Activated B cell treated with CpG ODN at 0.5 μM for 24 hours (primary cell): ENCODE measurements around the gene PRR19. TPM values are rescaled to one million over a fixed set of nuclear protein-coding genes. Genes with fewer than 3 reads are reported as not detected.
A peak's percentile ranks its signal among the peaks of the same experiment; 100 is the strongest.

Experiments used
- ATAC-seq: fragments of 200-7000 bp; cut with Tn5 transposase; one replicate; pipeline ENCODE4 v1.10.0; 2021; ENCODE audit warnings: low read depth, mild to moderate bottlenecking, moderate library complexity
- CTCF ChIA-PET: fragments of 350-600 bp; sonication (Branson Sonifier 250); formaldehyde crosslinking; loops from one replicate; lab custom pipeline; 2021; ENCODE audit warnings: antibody characterized with exemption; lab: Charles Lee
- POLR2A ChIA-PET: fragments of 350-600 bp; sonication (Branson Sonifier 250); formaldehyde crosslinking; loops from one replicate; lab custom pipeline; 2021; ENCODE audit warnings: antibody characterized with exemption; lab: Charles Lee
- DNase-seq: peaks from one replicate; pipeline ENCODE4 v3.0.0; 2022
- H3K27ac Mint-ChIP-seq: one replicate; pipeline ENCODE4 v1.8.0; 2020; ENCODE audit warnings: mixed read lengths
- H3K27me3 Mint-ChIP-seq: one replicate; pipeline ENCODE4 v1.8.0; 2021; ENCODE audit warnings: mixed read lengths
- H3K36me3 Mint-ChIP-seq: one replicate; pipeline ENCODE4 v1.8.0; 2021; ENCODE audit warnings: low read depth, mixed read lengths
- H3K4me1 Mint-ChIP-seq: one replicate; pipeline ENCODE4 v1.8.0; 2021; ENCODE audit warnings: mixed read lengths
- H3K4me3 Mint-ChIP-seq: one replicate; pipeline ENCODE4 v1.8.0; 2020; ENCODE audit warnings: mild to moderate bottlenecking, mixed read lengths
- H3K9me3 Mint-ChIP-seq: one replicate; pipeline ENCODE4 v1.8.0; 2020; ENCODE audit warnings: mixed read lengths
- CTCF ChIP-seq: fragments of 200-600 bp; IDR thresholded peaks from one replicate; pipeline ENCODE4 v1.8.0; 2022; ENCODE audit warnings: antibody characterized with exemption, mild to moderate bottlenecking
- intact Hi-C: fragments of 100-400 bp; cut with micrococcal nuclease; formaldehyde crosslinking; loops from one replicate; pipeline ENCODE4 v1.15.1; 2024
- total RNA-seq: library from RNA; stranded (reverse); gene quantifications from 2 replicates; pipeline ENCODE4 v1.2.3, GENCODE V29; 2022

The PRR19 gene
- total RNA-seq, 1 donor from 2014 or later, result 0.33 TPM

- H3K9me3 Mint-ChIP-seq, result no peaks in the 10 kb centered on the region
- H3K27me3 Mint-ChIP-seq, result no peaks in the 10 kb centered on the region
- peaks cover 8% of the 10 kb centered on the region for H3K36me3 Mint-ChIP-seq
- intact Hi-C loops, result loop anchor here (1.0 kb wide), 6 partner anchors 12 to 47 kb away; partner anchors contain the start of genes ERF, PAFAH1B3, PRR19 and ZNF526
- no peak overlapping the region for H3K27ac Mint-ChIP-seq
- ChIA-PET CTCF (no interaction called here), POLR2A (interaction anchor here (0.7 to 1.4 kb wide), 3 partner anchors 12 to 22 kb away, joined by 3 to 7 read pairs (median 4); no protein-coding TSS in a partner anchor)
- H3K4me3 Mint-ChIP-seq, result no peak overlapping the region
- TF ChIP-seq CTCF, result no peak
- peaks cover 31% of the 10 kb centered on the region for H3K4me1 Mint-ChIP-seq
- ATAC-seq (no peak), DNase-seq (no peak)
Measured at GRCh38 chr19:42267644-42268141, 34.2 kb upstream of the PRR19 start.

GRCh38 chr19:42268142-42268703 is 33.7 kb upstream of the PRR19 start:
- POLR2A ChIA-PET, result interaction anchor here (0.5 to 1.4 kb wide), 4 partner anchors 12 to 136 kb away, joined by 3 to 7 read pairs (median 4); no protein-coding TSS in a partner anchor
- TF ChIP-seq CTCF, result no peak
- no peak overlapping the region for H3K27ac Mint-ChIP-seq
- no peaks in the 10 kb centered on the region for H3K27me3 Mint-ChIP-seq
- peaks cover 31% of the 10 kb centered on the region for H3K4me1 Mint-ChIP-seq
- no peak overlapping the region for H3K4me3 Mint-ChIP-seq
- H3K9me3 Mint-ChIP-seq, result no peaks in the 10 kb centered on the region
- DNase-seq (peak; percentile 95), ATAC-seq (peak; percentile 60)
- CTCF ChIA-PET, result no interaction called here
- H3K36me3 Mint-ChIP-seq, result peaks cover 11% of the 10 kb centered on the region
- intact Hi-C loops, result loop anchor here (1.0 kb wide), 6 partner anchors 13 to 48 kb away; partner anchors contain the start of genes ERF, PAFAH1B3, PRR19 and ZNF526

GRCh38 chr19:42268704-42269477 is 33.0 kb upstream of the PRR19 start, which contains the start of gene CIC:
Gene CIC (plus strand): TSS chr19:42269252. CDS start chr19:42271784, 2,532 bp downstream.
- Mint-ChIP-seq H3K4me3 (peak within 1 kb of the TSS; percentile 88), H3K27me3 (no peaks in the 10 kb centered on the region), H3K4me1 (peaks cover 31% of the 10 kb centered on the region), H3K9me3 (no peaks in the 10 kb centered on the region), H3K27ac (peak within 1 kb of the TSS; percentile 94), H3K36me3 (peaks cover 17% of the 10 kb centered on the region)
- intact Hi-C loops, result loop anchor here (1.0 kb wide), 6 partner anchors 14 to 49 kb away; partner anchors contain the start of genes ERF, PAFAH1B3, PRR19 and ZNF526
- ATAC-seq, result peak; percentile 81
- POLR2A ChIA-PET, result interaction anchor here (0.5 to 3.0 kb wide), 14 partner anchors 9 to 154 kb away, joined by 3 to 55 read pairs (median 4); partner anchors contain the start of genes DEDD2, ERF, GSK3A and ZNF526
- DNase-seq, result peak; percentile 95
- TF ChIP-seq CTCF, result no peak
- CTCF ChIA-PET, result interaction anchor here (0.6 to 2.2 kb wide), 2 partner anchors 11 to 160 kb away, joined by 3 to 22 read pairs; no protein-coding TSS in a partner anchor

- ATAC-seq (no peak), DNase-seq (peak; percentile 34)
- no peak for TF ChIP-seq CTCF
- CTCF ChIA-PET, result interaction anchor here (0.6 to 2.2 kb wide), 3 partner anchors 10 to 161 kb away, joined by 3 to 22 read pairs (median 4); no protein-coding TSS in a partner anchor
- H3K4me3 Mint-ChIP-seq, result peak overlapping the region; percentile 88
- POLR2A ChIA-PET, result interaction anchor here (0.6 to 3.0 kb wide), 16 partner anchors 8 to 1194 kb away, joined by 3 to 55 read pairs (median 3); partner anchors contain the start of genes ERF, GSK3A, POU2F2 and ZNF526
- H3K27ac Mint-ChIP-seq, result peak overlapping the region; percentile 94
- no peaks in the 10 kb centered on the region for H3K27me3 Mint-ChIP-seq
- H3K9me3 Mint-ChIP-seq, result no peaks in the 10 kb centered on the region
- H3K36me3 Mint-ChIP-seq, result peaks cover 24% of the 10 kb centered on the region
- intact Hi-C loops, result no loop called here
- peaks cover 31% of the 10 kb centered on the region for H3K4me1 Mint-ChIP-seq
Measured at GRCh38 chr19:42269478-42270345, 32.2 kb upstream of the PRR19 start.
